Measurements from ENCODE around the gene PARD3B. TPM values are rescaled to one million over a fixed set of nuclear protein-coding genes. Genes with fewer than 3 reads are reported as not detected.

PARD3B gene
- total and polyA plus RNA-seq, 2 experiments from 2014 or later, result 3.5 to 4.4 TPM

GRCh38 chr2:204570421-204570820 is 25.1 kb downstream of the PARD3B start (continued):
- TF ChIP-seq, protein P1, sequence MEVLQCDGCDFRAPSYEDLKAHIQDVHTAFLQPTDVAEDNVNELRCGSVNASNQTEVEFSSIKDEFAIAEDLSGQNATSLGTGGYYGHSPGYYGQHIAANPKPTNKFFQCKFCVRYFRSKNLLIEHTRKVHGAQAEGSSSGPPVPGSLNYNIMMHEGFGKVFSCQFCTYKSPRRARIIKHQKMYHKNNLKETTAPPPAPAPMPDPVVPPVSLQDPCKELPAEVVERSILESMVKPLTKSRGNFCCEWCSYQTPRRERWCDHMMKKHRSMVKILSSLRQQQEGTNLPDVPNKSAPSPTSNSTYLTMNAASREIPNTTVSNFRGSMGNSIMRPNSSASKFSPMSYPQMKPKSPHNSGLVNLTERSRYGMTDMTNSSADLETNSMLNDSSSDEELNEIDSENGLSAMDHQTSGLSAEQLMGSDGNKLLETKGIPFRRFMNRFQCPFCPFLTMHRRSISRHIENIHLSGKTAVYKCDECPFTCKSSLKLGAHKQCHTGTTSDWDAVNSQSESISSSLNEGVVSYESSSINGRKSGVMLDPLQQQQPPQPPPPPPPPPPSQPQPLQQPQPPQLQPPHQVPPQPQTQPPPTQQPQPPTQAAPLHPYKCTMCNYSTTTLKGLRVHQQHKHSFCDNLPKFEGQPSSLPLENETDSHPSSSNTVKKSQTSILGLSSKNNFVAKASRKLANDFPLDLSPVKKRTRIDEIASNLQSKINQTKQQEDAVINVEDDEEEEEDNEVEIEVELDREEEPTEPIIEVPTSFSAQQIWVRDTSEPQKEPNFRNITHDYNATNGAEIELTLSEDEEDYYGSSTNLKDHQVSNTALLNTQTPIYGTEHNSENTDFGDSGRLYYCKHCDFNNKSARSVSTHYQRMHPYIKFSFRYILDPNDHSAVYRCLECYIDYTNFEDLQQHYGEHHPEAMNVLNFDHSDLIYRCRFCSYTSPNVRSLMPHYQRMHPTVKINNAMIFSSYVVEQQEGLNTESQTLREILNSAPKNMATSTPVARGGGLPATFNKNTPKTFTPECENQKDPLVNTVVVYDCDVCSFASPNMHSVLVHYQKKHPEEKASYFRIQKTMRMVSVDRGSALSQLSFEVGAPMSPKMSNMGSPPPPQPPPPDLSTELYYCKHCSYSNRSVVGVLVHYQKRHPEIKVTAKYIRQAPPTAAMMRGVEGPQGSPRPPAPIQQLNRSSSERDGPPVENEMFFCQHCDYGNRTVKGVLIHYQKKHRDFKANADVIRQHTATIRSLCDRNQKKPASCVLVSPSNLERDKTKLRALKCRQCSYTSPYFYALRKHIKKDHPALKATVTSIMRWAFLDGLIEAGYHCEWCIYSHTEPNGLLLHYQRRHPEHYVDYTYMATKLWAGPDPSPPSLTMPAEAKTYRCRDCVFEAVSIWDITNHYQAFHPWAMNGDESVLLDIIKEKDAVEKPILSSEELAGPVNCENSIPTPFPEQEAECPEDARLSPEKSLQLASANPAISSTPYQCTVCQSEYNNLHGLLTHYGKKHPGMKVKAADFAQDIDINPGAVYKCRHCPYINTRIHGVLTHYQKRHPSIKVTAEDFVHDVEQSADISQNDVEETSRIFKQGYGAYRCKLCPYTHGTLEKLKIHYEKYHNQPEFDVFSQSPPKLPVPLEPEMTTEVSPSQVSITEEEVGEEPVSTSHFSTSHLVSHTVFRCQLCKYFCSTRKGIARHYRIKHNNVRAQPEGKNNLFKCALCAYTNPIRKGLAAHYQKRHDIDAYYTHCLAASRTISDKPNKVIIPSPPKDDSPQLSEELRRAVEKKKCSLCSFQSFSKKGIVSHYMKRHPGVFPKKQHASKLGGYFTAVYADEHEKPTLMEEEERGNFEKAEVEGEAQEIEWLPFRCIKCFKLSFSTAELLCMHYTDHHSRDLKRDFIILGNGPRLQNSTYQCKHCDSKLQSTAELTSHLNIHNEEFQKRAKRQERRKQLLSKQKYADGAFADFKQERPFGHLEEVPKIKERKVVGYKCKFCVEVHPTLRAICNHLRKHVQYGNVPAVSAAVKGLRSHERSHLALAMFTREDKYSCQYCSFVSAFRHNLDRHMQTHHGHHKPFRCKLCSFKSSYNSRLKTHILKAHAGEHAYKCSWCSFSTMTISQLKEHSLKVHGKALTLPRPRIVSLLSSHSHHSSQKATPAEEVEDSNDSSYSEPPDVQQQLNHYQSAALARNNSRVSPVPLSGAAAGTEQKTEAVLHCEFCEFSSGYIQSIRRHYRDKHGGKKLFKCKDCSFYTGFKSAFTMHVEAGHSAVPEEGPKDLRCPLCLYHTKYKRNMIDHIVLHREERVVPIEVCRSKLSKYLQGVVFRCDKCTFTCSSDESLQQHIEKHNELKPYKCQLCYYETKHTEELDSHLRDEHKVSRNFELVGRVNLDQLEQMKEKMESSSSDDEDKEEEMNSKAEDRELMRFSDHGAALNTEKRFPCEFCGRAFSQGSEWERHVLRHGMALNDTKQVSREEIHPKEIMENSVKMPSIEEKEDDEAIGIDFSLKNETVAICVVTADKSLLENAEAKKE (CRISPR knock-in tag; IDR thresholded peaks at IDR 0.05), result no peak
- TF ChIP-seq, protein P2, sequence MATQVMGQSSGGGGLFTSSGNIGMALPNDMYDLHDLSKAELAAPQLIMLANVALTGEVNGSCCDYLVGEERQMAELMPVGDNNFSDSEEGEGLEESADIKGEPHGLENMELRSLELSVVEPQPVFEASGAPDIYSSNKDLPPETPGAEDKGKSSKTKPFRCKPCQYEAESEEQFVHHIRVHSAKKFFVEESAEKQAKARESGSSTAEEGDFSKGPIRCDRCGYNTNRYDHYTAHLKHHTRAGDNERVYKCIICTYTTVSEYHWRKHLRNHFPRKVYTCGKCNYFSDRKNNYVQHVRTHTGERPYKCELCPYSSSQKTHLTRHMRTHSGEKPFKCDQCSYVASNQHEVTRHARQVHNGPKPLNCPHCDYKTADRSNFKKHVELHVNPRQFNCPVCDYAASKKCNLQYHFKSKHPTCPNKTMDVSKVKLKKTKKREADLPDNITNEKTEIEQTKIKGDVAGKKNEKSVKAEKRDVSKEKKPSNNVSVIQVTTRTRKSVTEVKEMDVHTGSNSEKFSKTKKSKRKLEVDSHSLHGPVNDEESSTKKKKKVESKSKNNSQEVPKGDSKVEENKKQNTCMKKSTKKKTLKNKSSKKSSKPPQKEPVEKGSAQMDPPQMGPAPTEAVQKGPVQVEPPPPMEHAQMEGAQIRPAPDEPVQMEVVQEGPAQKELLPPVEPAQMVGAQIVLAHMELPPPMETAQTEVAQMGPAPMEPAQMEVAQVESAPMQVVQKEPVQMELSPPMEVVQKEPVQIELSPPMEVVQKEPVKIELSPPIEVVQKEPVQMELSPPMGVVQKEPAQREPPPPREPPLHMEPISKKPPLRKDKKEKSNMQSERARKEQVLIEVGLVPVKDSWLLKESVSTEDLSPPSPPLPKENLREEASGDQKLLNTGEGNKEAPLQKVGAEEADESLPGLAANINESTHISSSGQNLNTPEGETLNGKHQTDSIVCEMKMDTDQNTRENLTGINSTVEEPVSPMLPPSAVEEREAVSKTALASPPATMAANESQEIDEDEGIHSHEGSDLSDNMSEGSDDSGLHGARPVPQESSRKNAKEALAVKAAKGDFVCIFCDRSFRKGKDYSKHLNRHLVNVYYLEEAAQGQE (IDR thresholded peaks at IDR 0.05; ENCODE audit: unreplicated experiment), result no peak
- TF ChIP-seq EZH2phosphoT487 (IDR thresholded peaks at IDR 0.05; ENCODE audit: unreplicated experiment), result no peak

- Histone ChIP-seq H3K27me3 (ENCODE audit: insufficient read depth) (no peaks in the 10 kb centered on the region), H3K36me3 (ENCODE audit: insufficient read depth) (no peaks in the 10 kb centered on the region), H3K4me3 (no peak overlapping the region), H3F3A (replicated peaks; ENCODE audit: low read depth) (no peaks in the 10 kb centered on the region), H3K9me2 (ENCODE audit: insufficient read depth) (no peaks in the 10 kb centered on the region), H3K4me2 (no peak overlapping the region), H4K20me1 (replicated peaks; ENCODE audit: insufficient read depth) (0 out of 2 replicates have a peak, but pooled peaks cover 6% of the 10 kb centered on the region), H3K4me1 (ENCODE audit: insufficient read depth) (no peaks in the 10 kb centered on the region), H3K27ac (ENCODE audit: low read depth) (no peak overlapping the region), H2AFZ (no peak overlapping the region), H3K79me2 (replicated peaks; ENCODE audit: insufficient read depth) (no peaks in the 10 kb centered on the region)
- Mint-ChIP-seq H3K4me3 (no peak overlapping the region), H3K36me3 (ENCODE audit: low read depth) (no peaks in the 10 kb centered on the region), H3K9me3 (no peaks in the 10 kb centered on the region), H3K27ac (no peak overlapping the region), H3K27me3 (ENCODE audit: insufficient read depth, low read depth, poor library complexity) (no peaks in the 10 kb centered on the region), H3K4me1 (peaks cover 4% of the 10 kb centered on the region; the same call in 2 of the 3 replicates)
- ATAC-seq (no peak), DNase-seq (ENCODE audit: low spot score) (no peak)
- TF ChIP-seq, protein P1 (CRISPR knock-in tag; IDR thresholded peaks at IDR 0.05), result no peak
- TF ChIP-seq POLR2AphosphoS5 (IDR thresholded peaks at IDR 0.05; ENCODE audit: low read depth) (no peak), STAT1 (IDR thresholded peaks at IDR 0.05; ENCODE audit: unreplicated experiment) (no peak), JUNB (IDR thresholded peaks at IDR 0.05; ENCODE audit: unreplicated experiment) (no peak)
These were observed 25.8 kb downstream of the PARD3B start for GRCh38 chr2:204571041-204571440.
